NOMO-1 treated with dmso at 0.1 percent for 144 hours (cell line): ENCODE measurements around the gene OR2T8.
"Not testable (repeated sequence)": the region's sequence is repeated elsewhere in the genome, so short reads cannot be mapped to it uniquely, and the experiment has no call there.

Experiments used
- DNase-seq: peaks from one replicate; lab custom pipeline; 2025; ENCODE audit not compliant: unreplicated experiment; lab: John Stamatoyannopoulos, UW

The OR2T8 gene, protein sequence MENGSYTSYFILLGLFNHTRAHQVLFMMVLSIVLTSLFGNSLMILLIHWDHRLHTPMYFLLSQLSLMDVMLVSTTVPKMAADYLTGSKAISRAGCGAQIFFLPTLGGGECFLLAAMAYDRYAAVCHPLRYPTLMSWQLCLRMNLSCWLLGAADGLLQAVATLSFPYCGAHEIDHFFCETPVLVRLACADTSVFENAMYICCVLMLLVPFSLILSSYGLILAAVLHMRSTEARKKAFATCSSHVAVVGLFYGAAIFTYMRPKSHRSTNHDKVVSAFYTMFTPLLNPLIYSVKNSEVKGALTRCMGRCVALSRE

DNA sequence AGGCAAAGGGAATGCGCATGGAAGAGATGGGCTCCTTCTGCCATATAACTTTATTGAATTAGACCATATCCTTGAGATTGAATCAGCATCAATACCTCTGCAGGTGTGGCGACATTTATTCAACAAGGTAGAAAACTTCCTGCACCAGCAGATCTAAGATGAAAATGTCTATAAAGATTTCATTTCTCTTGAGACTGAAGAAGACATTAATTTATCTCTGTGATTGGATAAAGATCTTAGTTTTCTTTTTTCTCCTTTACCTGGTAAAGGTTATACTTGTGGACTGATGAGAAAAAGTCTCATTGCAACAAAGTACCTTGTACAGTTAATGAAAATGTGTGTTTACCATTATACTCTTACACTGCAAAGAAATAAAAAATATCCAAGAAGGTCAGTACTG is at the start of gene OR2T8:
Gene OR2T8, plus strand, starts transcription at position 301 of the 400 bp plus-strand sequence. CDS start 766 bp downstream, outside the sequence.
- no peak for DNase-seq

DNA sequence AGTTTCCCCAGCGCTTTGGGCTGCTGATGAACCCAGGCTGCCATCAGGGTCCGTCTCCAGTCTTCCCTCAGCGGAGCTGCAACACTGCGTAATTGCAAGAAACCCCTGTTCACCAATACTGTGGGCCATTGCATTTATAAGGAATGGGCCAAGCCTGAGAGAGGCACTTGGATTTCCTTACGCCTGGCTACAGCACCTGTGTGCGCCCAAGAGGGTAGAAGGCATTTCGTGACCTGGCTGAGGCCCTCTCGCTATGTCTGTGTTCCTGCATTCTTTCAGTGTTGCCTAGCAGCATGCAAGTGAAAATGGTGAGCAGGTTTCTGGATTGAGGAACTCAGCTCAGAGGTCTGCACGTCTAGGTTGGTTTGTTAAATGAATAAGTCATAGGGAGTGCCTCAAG is 36.7 kb upstream of the OR2T8 start:
- no peak for DNase-seq

GRCh38 chr1:247884797-247885413 is 35.1 kb upstream of the OR2T8 start:
- DNase-seq, result no peak

GRCh38 chr1:247895163-247895637 is 24.9 kb upstream of the OR2T8 start, which contains the start of gene OR2W3:
Gene OR2W3 (plus strand): TSS chr1:247895587. CDS start chr1:247895587, 0 bp downstream.
- no peak for DNase-seq

- no peak for DNase-seq
These were observed 24.1 kb upstream of the OR2T8 start for GRCh38 chr1:247895976-247896375.

DNA sequence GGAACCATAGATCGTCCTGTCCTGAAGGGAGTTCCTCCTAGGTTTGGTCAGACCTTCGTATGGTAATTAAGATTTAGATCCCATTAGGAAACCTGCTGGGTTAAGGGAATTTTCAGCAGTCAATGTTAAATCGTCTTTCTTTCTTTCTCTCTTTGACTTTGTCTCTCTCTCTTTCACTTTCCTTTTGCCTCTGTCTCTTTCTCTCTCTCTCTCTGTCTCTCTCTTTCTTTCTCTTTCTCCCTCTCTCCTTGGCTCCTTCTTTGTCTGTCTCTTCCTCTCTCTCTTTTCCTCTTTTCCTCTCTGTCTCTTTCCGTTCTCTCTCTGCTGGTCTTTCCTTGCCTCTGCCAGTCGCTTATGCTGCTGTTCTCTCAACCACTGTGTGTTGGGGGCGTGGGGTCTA is 15.9 kb upstream of the OR2T8 start:
- no peak for DNase-seq

GRCh38 chr1:247905181-247905580 is 14.9 kb upstream of the OR2T8 start:
- no peak for DNase-seq

- no peak for DNase-seq
These were observed 14.0 kb upstream of the OR2T8 start for GRCh38 chr1:247905910-247906503.

GRCh38 chr1:247906504-247907047 is 13.5 kb upstream of the OR2T8 start:
- DNase-seq, result peak; percentile 3

- DNase-seq, result no peak
These were observed 11.3 kb upstream of the OR2T8 start for GRCh38 chr1:247908766-247909165.

GRCh38 chr1:247913786-247914185 is 6.3 kb upstream of the OR2T8 start:
- no peak for DNase-seq

GRCh38 chr1:247914941-247915662 is 5.0 kb upstream of the OR2T8 start:
- no peak for DNase-seq

DNA sequence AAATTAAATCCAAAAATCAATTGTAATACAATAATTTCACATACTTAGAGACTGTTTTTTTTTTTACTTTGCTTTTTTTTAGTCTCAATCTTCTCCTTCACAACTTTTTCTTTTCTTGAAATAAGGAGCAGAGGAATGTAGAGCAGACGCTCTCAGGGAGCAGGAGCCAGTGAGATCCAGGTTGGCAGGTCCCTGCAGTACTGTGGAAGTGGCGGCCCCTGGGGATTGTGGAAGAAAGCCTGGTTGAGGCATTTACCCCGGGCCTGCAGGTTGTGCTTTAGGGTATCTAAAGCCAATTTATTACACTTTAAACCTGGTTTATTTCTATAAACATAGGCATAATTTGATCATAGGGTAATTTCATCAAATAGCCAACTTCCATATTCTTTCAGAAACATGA is 3.9 kb downstream of the OR2T8 start:
- DNase-seq, result no peak

DNA sequence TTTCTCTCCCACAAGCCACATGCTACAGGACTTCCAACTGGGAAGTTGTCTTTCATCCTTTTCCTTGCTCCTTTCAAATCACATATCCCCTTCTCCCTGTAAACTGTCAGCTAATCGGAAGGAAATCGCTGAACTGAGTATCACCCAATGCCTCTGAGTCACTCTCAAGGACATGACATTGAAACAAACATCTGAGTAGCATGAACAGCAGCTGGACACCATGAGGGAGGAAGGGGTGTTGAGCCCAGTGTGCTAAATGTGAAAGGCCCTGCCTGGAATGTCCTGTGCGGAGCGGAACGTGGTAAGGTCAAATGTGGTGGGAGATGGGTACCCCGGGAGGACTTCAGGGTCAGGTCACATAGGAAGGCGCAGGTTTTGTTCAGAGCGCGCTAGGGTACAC is 4.8 kb downstream of the OR2T8 start, which contains the start of gene OR2AJ1:
Gene OR2AJ1, plus strand, starts transcription at position 22 of the 400 bp plus-strand sequence. CDS start 8,880 bp downstream, outside the sequence.
- DNase-seq, result no peak

DNA sequence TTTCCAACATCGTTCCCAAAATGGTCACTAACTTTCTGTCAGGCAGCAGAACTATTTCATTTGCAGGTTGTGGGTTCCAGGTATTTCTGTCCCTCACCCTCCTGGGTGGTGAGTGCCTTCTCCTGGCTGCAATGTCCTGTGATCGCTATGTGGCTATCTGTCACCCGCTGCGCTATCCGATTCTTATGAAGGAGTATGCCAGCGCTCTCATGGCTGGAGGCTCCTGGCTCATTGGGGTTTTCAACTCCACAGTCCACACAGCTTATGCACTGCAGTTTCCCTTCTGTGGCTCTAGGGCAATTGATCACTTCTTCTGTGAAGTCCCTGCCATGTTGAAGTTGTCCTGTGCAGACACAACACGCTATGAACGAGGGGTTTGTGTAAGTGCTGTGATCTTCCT is 13.9 kb downstream of the OR2T8 start:
- DNase-seq, result no peak

DNA sequence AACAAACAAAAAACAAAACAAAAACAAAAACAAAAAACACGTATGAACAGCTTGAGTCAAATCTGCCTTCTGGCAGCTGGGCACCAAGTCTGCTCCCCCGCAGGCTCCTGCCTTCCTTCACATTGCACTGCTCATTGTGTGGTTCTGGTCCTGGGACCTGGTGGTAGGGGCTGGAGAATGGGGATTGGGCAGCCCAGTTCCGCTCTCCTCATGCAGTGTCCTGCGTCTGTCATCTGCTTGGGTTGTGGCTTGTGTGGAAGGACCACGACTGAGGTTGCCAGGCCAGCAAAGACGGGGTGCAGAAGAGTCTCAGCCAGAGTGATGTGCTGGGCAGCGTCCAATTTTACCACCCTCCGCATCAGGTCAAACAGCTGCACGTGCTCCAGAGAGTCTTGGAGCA is 15.7 kb downstream of the OR2T8 start:
- DNase-seq, result no peak

DNA sequence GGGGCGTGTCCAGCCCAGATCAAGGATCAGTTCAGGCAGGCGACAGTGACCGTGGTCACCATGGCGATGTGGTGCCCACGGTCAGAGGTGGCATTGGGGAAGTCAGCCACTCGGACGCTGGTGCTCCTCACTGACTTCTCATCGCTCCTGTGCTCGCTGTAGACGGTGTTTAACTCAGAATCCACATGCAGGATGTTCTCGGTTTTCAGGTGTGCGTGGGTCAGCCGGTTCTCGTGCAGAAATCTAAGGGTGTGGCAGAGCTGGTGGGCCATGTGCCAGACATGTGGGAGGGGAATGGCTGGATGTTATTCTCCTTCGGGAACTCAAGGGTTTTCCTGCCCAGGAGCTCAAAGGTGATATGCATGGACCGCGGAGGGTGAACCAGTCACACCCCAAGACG is 16.4 kb downstream of the OR2T8 start:
- DNase-seq, result no peak

- not testable (repeated sequence) for DNase-seq
These were observed 17.1 kb downstream of the OR2T8 start for GRCh38 chr1:247936965-247937734.

- no peak for DNase-seq
These were observed 22.6 kb downstream of the OR2T8 start for GRCh38 chr1:247942624-247943023.

DNA sequence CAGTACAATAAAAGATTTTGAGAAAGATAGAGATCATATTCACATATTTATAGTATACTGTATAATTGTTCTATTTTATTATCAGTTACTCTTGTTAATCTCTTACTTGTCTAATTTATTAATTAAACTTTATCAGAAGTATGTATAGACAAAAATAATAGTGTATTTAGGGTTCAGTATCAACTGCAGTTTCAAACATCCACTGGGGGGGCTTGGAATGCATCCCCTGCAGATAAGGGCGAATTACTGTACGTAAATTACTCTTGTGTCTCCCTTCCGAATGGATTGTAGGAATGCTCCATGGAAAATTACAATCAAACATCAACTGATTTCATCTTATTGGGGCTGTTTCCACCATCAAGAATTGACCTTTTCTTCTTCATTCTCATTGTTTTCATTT is 28.5 kb downstream of the OR2T8 start, which contains the start of gene OR2L8:
Gene OR2L8, plus strand, starts transcription at position 301 of the 400 bp plus-strand sequence. Its CDS starts 0 bp downstream, at position 301.
- no peak for DNase-seq
